Stimulated activated CD8-positive, alpha-beta memory T cell treated with anti-CD3 and anti-CD28 coated beads, Interleukin-15, amount 100 ng/mL, for 4 hours (primary cell): ENCODE results near the gene EID2B.

ENCODE experiments used
- DNase-seq, 2 donors: peaks; one replicate each; pipeline ENCODE4 v3.0.0-alpha.2; 2020; ENCODE audit warnings: low read depth in 2 of 2

EID2B gene

GRCh38 chr19:39498798-39499642 is 33.6 kb downstream of the EID2B start, which contains the start of gene DLL3:
Gene DLL3, plus strand, starts transcription at chr19:39498947. Its CDS starts 28 bp downstream, at chr19:39498975.
- DNase-seq, result no peak

- no peak for DNase-seq
Measured at GRCh38 chr19:39497996-39498797, 34.5 kb downstream of the EID2B start.

- no peak for DNase-seq
Measured at GRCh38 chr19:39497701-39497995, 35.0 kb downstream of the EID2B start.

GRCh38 chr19:39496063-39496462 is 36.6 kb downstream of the EID2B start:
- no peak for DNase-seq

- no peak for DNase-seq
Measured at GRCh38 chr19:39494661-39495060, 38.0 kb downstream of the EID2B start.

GRCh38 chr19:39492788-39493187 is 39.9 kb downstream of the EID2B start:
- no peak for DNase-seq

GRCh38 chr19:39492225-39492624 is 40.4 kb downstream of the EID2B start:
- no peak for DNase-seq

GRCh38 chr19:39489756-39490155 is 42.9 kb downstream of the EID2B start:
- DNase-seq, result no peak

GRCh38 chr19:39483141-39483540 is 49.5 kb downstream of the EID2B start:
- DNase-seq, result no peak

- DNase-seq, result no peak
Measured at GRCh38 chr19:39481676-39482075, 51.0 kb downstream of the EID2B start.

- DNase-seq, result no peak
Measured at GRCh38 chr19:39481229-39481545, 51.5 kb downstream of the EID2B start.
